Heart left ventricle (tissue), 13 donors: Measurements from ENCODE around the gene BRINP1.

Source experiments
- CTCF ChIP-seq, 12 donors: fragments of 200-600 bp; sonication (generic) in 4 of 12; IDR thresholded peaks; one replicate each; pipeline versions ENCODE4 v1.5.0 to v1.8.0; 2018 to 2022; ENCODE audit warnings: antibody characterized with exemption in 12 of 12, mild to moderate bottlenecking in 5 of 12
- POLR2A ChIP-seq, 2 donors: fragments of 450-650 bp; IDR thresholded peaks; one replicate each; pipeline ENCODE4 v1.6.1; 2017; ENCODE audit warnings: antibody characterized with exemption in 2 of 2, mild to moderate bottlenecking in 2 of 2, moderate library complexity in 2 of 2
- donor health status: ischemic (EF 13 %, LVEDD 7.1; RV severe dilation, severe dysfunction).
- donor health status: DM: no; HTN: yes; CAD: no.
- donor health status: DM: no; HTN: no; CAD: no.
- donor health status: ischemic (EF 25% LVEDD 6.9; RV normal size, moderate dysfunction).
- donor health status: ischemic (EF 25% LVEDD 5.7; RV mildly dilated, moderate dysfunction).
- donor health status: ischemic (EF 35%, LVEDD 5.7; RV mildly dilated, moderate dysfunction).
- donor health status: nonischemic (EF 11% LVEDD 7.7; RV severe dilation, severe dysfunction).
- donor health status: DM: yes; HTN: yes; CAD: no.
- donor health status: PGD.
- donor health status: ischemic (EF 29% LVEDD 5.4; RV normal size, mild dysfunction).
- donor health status: nonischemic (EF 23%, LVEDD 6.1; RV moderate dilation, normal function).

- TF ChIP-seq POLR2A (IDR thresholded peaks at IDR 0.05) (no peak), CTCF (IDR thresholded peaks at IDR 0.05) (no peak)
Measured at GRCh38 chr9:119368681-119369581, at the start of gene BRINP1.
